Caco-2 (cell line): ENCODE results near the gene FAM180A. TPM values are rescaled to one million over a fixed set of nuclear protein-coding genes. Genes with fewer than 3 reads are reported as not detected.

Experiments
- BruUV-seq: library from RNA; stranded (reverse); fragments of 400-500 nt; replicated peaks from 2 replicates; lab custom pipeline; 2021; lab: Mats Ljungman, UMichigan
- CTCF ChIA-PET: fragments of 300-600 bp; sonication (Branson Sonifier 250); formaldehyde crosslinking; loops from one replicate; lab custom pipeline; 2022; ENCODE audit warnings: antibody characterized with exemption; lab: Charles Lee
- POLR2A ChIA-PET: fragments of 300-600 bp; sonication (Branson Sonifier 250); formaldehyde crosslinking; loops from one replicate; lab custom pipeline; 2022; ENCODE audit warnings: antibody characterized with exemption; lab: Charles Lee
- DNase-seq, 2 experiments: peaks; one replicate each; pipeline versions ENCODE4 v3.0.0 to v3.0.0-alpha.2; 2020 to 2022
- H3K27me3 ChIP-seq: replicated peaks from 2 replicates; pipeline ENCODE4 v1.6.0; 2011; ENCODE audit warnings: low read length; ENCODE audit not compliant: control insufficient read depth, insufficient read depth
- H3K36me3 ChIP-seq: 2 replicates; pipeline ENCODE4 v1.5.1; 2011; ENCODE audit warnings: low read length; ENCODE audit not compliant: control insufficient read depth, insufficient read depth
- H3K4me1 ChIP-seq: fragments of 250-450 bp; sonication (Bioruptor Pico); 2 replicates; pipeline ENCODE4 v1.5.1; 2020; ENCODE audit warnings: mild to moderate bottlenecking
- H3K4me3 ChIP-seq: 2 replicates; pipeline ENCODE4 v1.5.1; 2011; ENCODE audit warnings: low read depth, mild to moderate bottlenecking, control low read depth, low read length
- H3K9me3 ChIP-seq: fragments of 250-450 bp; sonication (Bioruptor Pico); 2 replicates; pipeline ENCODE4 v1.5.1; 2020; ENCODE audit warnings: mild to moderate bottlenecking, moderate library complexity
- H3K27ac Mint-ChIP-seq: one replicate; pipeline ENCODE4 v1.8.0; 2022; ENCODE audit warnings: mixed read lengths; ENCODE audit not compliant: unreplicated experiment
- H3K27me3 Mint-ChIP-seq: one replicate; pipeline ENCODE4 v1.8.0; 2022; ENCODE audit warnings: mixed read lengths; ENCODE audit not compliant: insufficient read depth, unreplicated experiment
- H3K36me3 Mint-ChIP-seq: one replicate; pipeline ENCODE4 v1.8.0; 2022; ENCODE audit warnings: mild to moderate bottlenecking, mixed read lengths; ENCODE audit not compliant: insufficient read depth, unreplicated experiment
- H3K4me1 Mint-ChIP-seq: one replicate; pipeline ENCODE4 v1.8.0; 2022; ENCODE audit warnings: low read depth, mixed read lengths; ENCODE audit not compliant: unreplicated experiment
- H3K4me3 Mint-ChIP-seq: one replicate; pipeline ENCODE4 v1.8.0; 2022; ENCODE audit warnings: mild to moderate bottlenecking, moderate library complexity, mixed read lengths; ENCODE audit not compliant: unreplicated experiment
- H3K9me3 Mint-ChIP-seq: one replicate; pipeline ENCODE4 v1.8.0; 2022; ENCODE audit warnings: mixed read lengths; ENCODE audit not compliant: unreplicated experiment
- intact Hi-C: fragments of 100-400 bp; cut with micrococcal nuclease; formaldehyde crosslinking; loops from one replicate; pipeline ENCODE4 v1.10.0; 2022; ENCODE audit not compliant: unreplicated experiment
- total RNA-seq: library from RNA; stranded (reverse); gene quantifications from 2 replicates; pipeline ENCODE4 v1.2.3, GENCODE V29; 2022
- TF ChIP-seq, protein P1 (sequence below), 2 experiments: fragments of 200-600 bp in 1 of 2; IDR thresholded peaks; 1 replicate in 1 of 2; 2 replicates in 1 of 2; pipeline versions ENCODE4 v1.5.1 to v1.8.0; 2011 to 2022; ENCODE audit warnings: antibody characterized with exemption in 1 of 2, control low read depth in 1 of 2, inconsistent platforms in 1 of 2, low read depth in 1 of 2, low read length in 1 of 2, mild to moderate bottlenecking in 1 of 2, moderate library complexity in 1 of 2; ENCODE audit not compliant: insufficient read depth in 1 of 2, severe bottlenecking in 1 of 2, unreplicated experiment in 1 of 2

FAM180A gene
- total RNA-seq, 1 experiment from 2014 or later, result not detected

DNA sequence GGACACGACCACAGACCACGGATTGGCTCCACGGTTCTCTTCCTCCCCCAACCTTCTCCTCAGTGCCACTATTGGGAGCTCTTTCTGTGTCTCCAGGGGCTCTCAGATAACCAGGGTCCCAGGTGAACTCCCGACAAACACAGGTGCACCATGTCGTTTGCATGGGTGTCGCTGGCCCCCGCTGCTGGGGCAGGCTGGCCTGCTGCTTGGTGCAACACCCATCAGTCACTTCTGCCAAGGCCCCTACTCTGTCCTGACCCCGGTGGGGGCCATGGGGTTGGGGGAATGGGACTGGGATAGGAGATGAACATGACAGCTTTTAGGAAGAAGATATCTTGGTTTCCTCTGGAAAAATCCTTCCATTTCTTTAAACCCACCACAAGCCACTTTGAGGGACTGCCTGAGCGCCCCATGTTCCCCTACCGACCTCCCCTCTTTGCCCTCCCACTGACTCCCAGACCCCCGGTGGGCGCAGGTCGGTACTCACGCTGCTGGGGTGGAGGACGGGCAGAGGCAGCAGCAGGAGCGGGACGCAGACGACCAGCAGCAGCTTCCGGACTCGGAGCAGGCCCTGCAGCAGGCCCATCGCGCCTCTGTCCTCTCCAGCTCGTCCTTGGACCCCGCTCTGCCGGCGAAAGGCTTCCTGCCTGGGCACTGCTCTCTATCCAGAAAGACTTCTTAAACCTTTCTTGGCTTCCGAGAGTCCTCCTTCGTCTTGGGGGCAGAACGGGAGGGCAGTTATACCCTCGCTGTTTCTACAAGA lies 21.5 kb downstream of the FAM180A start:
- H3K9me3 ChIP-seq, result no peaks in the 10 kb centered on the region
- Mint-ChIP-seq H3K4me3 (no peak overlapping the region), H3K9me3 (no peaks in the 10 kb centered on the region), H3K4me1 (no peaks in the 10 kb centered on the region), H3K27ac (no peak overlapping the region), H3K36me3 (no peaks in the 10 kb centered on the region), H3K27me3 (no peaks in the 10 kb centered on the region)
- BruUV-seq, result no TSS peak
- H3K27me3 ChIP-seq, result no peaks in the 10 kb centered on the region
- H3K36me3 ChIP-seq, result no peaks in the 10 kb centered on the region
- ChIA-PET POLR2A (no interaction called here), CTCF (interaction anchor here (1.1 kb wide), 1 partner anchor 54 kb away, joined by 3 read pairs; no protein-coding TSS in a partner anchor)
- H3K4me3 ChIP-seq, result no peak overlapping the region
- H3K4me1 ChIP-seq, result no peaks in the 10 kb centered on the region
- no peak for DNase-seq
- TF ChIP-seq, protein P1, sequence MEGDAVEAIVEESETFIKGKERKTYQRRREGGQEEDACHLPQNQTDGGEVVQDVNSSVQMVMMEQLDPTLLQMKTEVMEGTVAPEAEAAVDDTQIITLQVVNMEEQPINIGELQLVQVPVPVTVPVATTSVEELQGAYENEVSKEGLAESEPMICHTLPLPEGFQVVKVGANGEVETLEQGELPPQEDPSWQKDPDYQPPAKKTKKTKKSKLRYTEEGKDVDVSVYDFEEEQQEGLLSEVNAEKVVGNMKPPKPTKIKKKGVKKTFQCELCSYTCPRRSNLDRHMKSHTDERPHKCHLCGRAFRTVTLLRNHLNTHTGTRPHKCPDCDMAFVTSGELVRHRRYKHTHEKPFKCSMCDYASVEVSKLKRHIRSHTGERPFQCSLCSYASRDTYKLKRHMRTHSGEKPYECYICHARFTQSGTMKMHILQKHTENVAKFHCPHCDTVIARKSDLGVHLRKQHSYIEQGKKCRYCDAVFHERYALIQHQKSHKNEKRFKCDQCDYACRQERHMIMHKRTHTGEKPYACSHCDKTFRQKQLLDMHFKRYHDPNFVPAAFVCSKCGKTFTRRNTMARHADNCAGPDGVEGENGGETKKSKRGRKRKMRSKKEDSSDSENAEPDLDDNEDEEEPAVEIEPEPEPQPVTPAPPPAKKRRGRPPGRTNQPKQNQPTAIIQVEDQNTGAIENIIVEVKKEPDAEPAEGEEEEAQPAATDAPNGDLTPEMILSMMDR (IDR thresholded peaks at IDR 0.05; ENCODE audit: insufficient read depth in 1 of 2, low read depth in 1 of 2, low read length in 1 of 2, severe bottlenecking in 1 of 2, unreplicated experiment in 1 of 2), result no peak
- intact Hi-C loops, result no loop called here

- TF ChIP-seq, protein P1 (IDR thresholded peaks at IDR 0.05; ENCODE audit: insufficient read depth in 1 of 2, low read depth in 1 of 2, low read length in 1 of 2, severe bottlenecking in 1 of 2, unreplicated experiment in 1 of 2), result no peak
- BruUV-seq, result no TSS peak
- Histone ChIP-seq H3K36me3 (no peaks in the 10 kb centered on the region), H3K4me3 (no peak overlapping the region), H3K4me1 (no peaks in the 10 kb centered on the region), H3K27me3 (no peaks in the 10 kb centered on the region), H3K9me3 (no peaks in the 10 kb centered on the region)
- intact Hi-C loops, result no loop called here
- H3K4me1 Mint-ChIP-seq, result no peaks in the 10 kb centered on the region
- H3K27me3 Mint-ChIP-seq, result no peaks in the 10 kb centered on the region
- H3K4me3 Mint-ChIP-seq, result no peak overlapping the region
- no peak for DNase-seq
- ChIA-PET POLR2A (no interaction called here), CTCF (interaction anchor here (1.1 kb wide), 1 partner anchor 54 kb away, joined by 3 read pairs; no protein-coding TSS in a partner anchor)
- H3K36me3 Mint-ChIP-seq, result no peaks in the 10 kb centered on the region
- no peak overlapping the region for H3K27ac Mint-ChIP-seq
- H3K9me3 Mint-ChIP-seq, result no peaks in the 10 kb centered on the region
Measured at GRCh38 chr7:135726276-135726788, 22.3 kb downstream of the FAM180A start.

- Mint-ChIP-seq H3K4me3 (no peak overlapping the region), H3K27me3 (no peaks in the 10 kb centered on the region), H3K27ac (no peak overlapping the region), H3K4me1 (no peaks in the 10 kb centered on the region), H3K36me3 (no peaks in the 10 kb centered on the region), H3K9me3 (no peaks in the 10 kb centered on the region)
- DNase-seq, result no peak
- no peaks in the 10 kb centered on the region for H3K4me1 ChIP-seq
- peaks cover 1% of the 10 kb centered on the region; the same call in 1 of the 2 replicates for H3K27me3 ChIP-seq
- ChIA-PET POLR2A (no interaction called here), CTCF (interaction anchor here (0.7 kb wide), 1 partner anchor 13 kb away, joined by 3 read pairs; no protein-coding TSS in a partner anchor)
- H3K4me3 ChIP-seq, result no peak overlapping the region
- intact Hi-C loops, result no loop called here
- H3K9me3 ChIP-seq, result no peaks in the 10 kb centered on the region
- TF ChIP-seq, protein P1 (IDR thresholded peaks at IDR 0.05; ENCODE audit: insufficient read depth in 1 of 2, low read depth in 1 of 2, low read length in 1 of 2, severe bottlenecking in 1 of 2, unreplicated experiment in 1 of 2), result no peak
- no peaks in the 10 kb centered on the region for H3K36me3 ChIP-seq
- BruUV-seq, result no TSS peak
Measured at GRCh38 chr7:135723411-135723810, 25.2 kb downstream of the FAM180A start.
